ENCODE measurements around the gene VAPB.
"Not testable (repeated sequence)": the region's sequence is repeated elsewhere in the genome, so short reads cannot be mapped to it uniquely, and the experiment has no call there.

Gene VAPB

GRCh38 chr20:58388882-58389323 lies at the start of gene VAPB:
TSS of gene VAPB (plus strand) at chr20:58389229. CDS start at chr20:58389460, 231 bp downstream.
- peak; percentile 92 for DNase-seq

GRCh38 chr20:58339741-58340140 lies 49.3 kb upstream of the VAPB start:
- no peak for DNase-seq

- DNase-seq, result no peak
Observed at GRCh38 chr20:58340151-58340550, 48.9 kb upstream of the VAPB start.

- DNase-seq, result no peak
Observed at GRCh38 chr20:58340853-58341252, 48.2 kb upstream of the VAPB start.

GRCh38 chr20:58342104-58342945 lies 46.7 kb upstream of the VAPB start:
- no peak for DNase-seq

GRCh38 chr20:58344741-58345140 lies 44.3 kb upstream of the VAPB start:
- no peak for DNase-seq

GRCh38 chr20:58349570-58349969 lies 39.5 kb upstream of the VAPB start:
- DNase-seq, result no peak

- no peak for DNase-seq
Observed at GRCh38 chr20:58352468-58352867, 36.6 kb upstream of the VAPB start.

- DNase-seq, result no peak
Observed at GRCh38 chr20:58359441-58359840, 29.6 kb upstream of the VAPB start.

- no peak for DNase-seq
Observed at GRCh38 chr20:58360936-58361335, 28.1 kb upstream of the VAPB start.

GRCh38 chr20:58361481-58362205 lies 27.4 kb upstream of the VAPB start:
- no peak for DNase-seq

- DNase-seq, result no peak
Observed at GRCh38 chr20:58362206-58362516, 26.9 kb upstream of the VAPB start.

- DNase-seq, result no peak
Observed at GRCh38 chr20:58362970-58363369, 26.1 kb upstream of the VAPB start.

GRCh38 chr20:58366866-58367265 lies 22.2 kb upstream of the VAPB start:
- no peak for DNase-seq

- DNase-seq, result peak; percentile 6
Observed at GRCh38 chr20:58372806-58373205, 16.2 kb upstream of the VAPB start.

- not testable (repeated sequence) for DNase-seq
Observed at GRCh38 chr20:58373296-58373695, 15.7 kb upstream of the VAPB start.

- peak; percentile 7 for DNase-seq
Observed at GRCh38 chr20:58374027-58374850, 14.8 kb upstream of the VAPB start.

GRCh38 chr20:58374906-58375758 lies 13.9 kb upstream of the VAPB start:
- DNase-seq, result no peak

- peak; percentile 70 for DNase-seq
Observed at GRCh38 chr20:58375759-58376352, 13.2 kb upstream of the VAPB start.

GRCh38 chr20:58377017-58377416 lies 12.0 kb upstream of the VAPB start:
- no peak for DNase-seq

- no peak for DNase-seq
Observed at GRCh38 chr20:58377766-58378401, 11.1 kb upstream of the VAPB start.

Measured in retina (tissue), 1 donor.